ENCODE results near the gene MUC5B.
"Not testable (repeated sequence)": the region's sequence is repeated elsewhere in the genome, so short reads cannot be mapped to it uniquely, and the experiment has no call there.

MUC5B gene

GRCh38 chr11:1208394-1209261 lies 14.2 kb upstream of the MUC5B start:
- TF ChIP-seq Cebpa-rat (IDR thresholded peaks at IDR 0.05): no peak
- H3K27me3 ChIP-seq: no peaks in the 10 kb centered on the region; the same call in 1 of the 2 replicates

GRCh38 chr11:1209371-1210057 lies 13.4 kb upstream of the MUC5B start:
- Histone ChIP-seq H3K27me3 (no peaks in the 10 kb centered on the region; the same call in 1 of the 2 replicates), H3K36me3 (no peaks in the 10 kb centered on the region), H3K9ac (no peak overlapping the region), H3K9me3 (peaks cover 34% of the 10 kb centered on the region), H3K4me1 (peaks cover 13% of the 10 kb centered on the region), H4K20me1 (no peaks in the 10 kb centered on the region; the same call in 1 of the 2 replicates), H3K27ac (no peak overlapping the region), H3K4me3 (no peak overlapping the region), H3K4me2 (no peak overlapping the region)
- no peak for TF ChIP-seq Cebpa-rat (IDR thresholded peaks at IDR 0.05)

More at GRCh38 chr11:1208394-1209261, 14.2 kb upstream of the MUC5B start:
- Histone ChIP-seq H3K4me3 (no peak overlapping the region), H4K20me1 (no peaks in the 10 kb centered on the region; the same call in 1 of the 2 replicates), H3K9ac (no peak overlapping the region), H3K36me3 (no peaks in the 10 kb centered on the region), H3K4me2 (no peak overlapping the region), H3K9me3 (peaks cover 27% of the 10 kb centered on the region), H3K4me1 (peaks cover 13% of the 10 kb centered on the region), H3K27ac (no peak overlapping the region)

- H3K27me3 ChIP-seq: no peaks in the 10 kb centered on the region; the same call in 1 of the 2 replicates
- H4K20me1 ChIP-seq: no peaks in the 10 kb centered on the region
- H3K27ac ChIP-seq: no peak overlapping the region
- TF ChIP-seq Cebpa-rat (IDR thresholded peaks at IDR 0.05): no peak
- no peaks in the 10 kb centered on the region for H3K36me3 ChIP-seq
- H3K4me1 ChIP-seq: peaks cover 12% of the 10 kb centered on the region
- peaks cover 40% of the 10 kb centered on the region for H3K9me3 ChIP-seq
- no peak overlapping the region for H3K9ac ChIP-seq
- no peak overlapping the region for H3K4me3 ChIP-seq
- no peak overlapping the region for H3K4me2 ChIP-seq
These were observed 11.0 kb upstream of the MUC5B start for GRCh38 chr11:1211838-1212237.

- not testable (repeated sequence) for H3K27me3 ChIP-seq, H3K4me1 ChIP-seq, H3K4me2 ChIP-seq, H4K20me1 ChIP-seq, H3K9ac ChIP-seq, H3K36me3 ChIP-seq, H3K4me3 ChIP-seq, H3K27ac ChIP-seq
- peaks cover 36% of the 10 kb centered on the region for H3K9me3 ChIP-seq
These were observed 7.0 kb upstream of the MUC5B start for GRCh38 chr11:1215826-1216225.

GRCh38 chr11:1217151-1217550 lies 5.7 kb upstream of the MUC5B start:
- H3K4me2 ChIP-seq: no peak overlapping the region
- H3K36me3 ChIP-seq: no peaks in the 10 kb centered on the region
- H3K27ac ChIP-seq: no peak overlapping the region
- peaks cover 13% of the 10 kb centered on the region; the same call in 1 of the 2 replicates for H3K27me3 ChIP-seq
- TF ChIP-seq Cebpa-rat (IDR thresholded peaks at IDR 0.05): no peak
- no peak overlapping the region for H3K4me3 ChIP-seq
- no peak overlapping the region for H3K9ac ChIP-seq
- no peaks in the 10 kb centered on the region for H4K20me1 ChIP-seq
- peaks cover 6% of the 10 kb centered on the region; the same call in 1 of the 2 replicates for H3K4me1 ChIP-seq
- H3K9me3 ChIP-seq: peaks cover 24% of the 10 kb centered on the region

GRCh38 chr11:1218256-1218787 lies 4.5 kb upstream of the MUC5B start:
- Histone ChIP-seq H3K27me3 (peaks cover 19% of the 10 kb centered on the region), H3K4me2 (no peak overlapping the region), H3K9ac (no peak overlapping the region), H3K27ac (no peak overlapping the region), H3K36me3 (no peaks in the 10 kb centered on the region), H3K9me3 (peaks cover 14% of the 10 kb centered on the region; the same call in 1 of the 2 replicates), H3K4me1 (peaks cover 6% of the 10 kb centered on the region; the same call in 1 of the 2 replicates), H3K4me3 (no peak overlapping the region), H4K20me1 (no peaks in the 10 kb centered on the region)
- no peak for TF ChIP-seq Cebpa-rat (IDR thresholded peaks at IDR 0.05)

- Histone ChIP-seq H3K4me2 (no peak overlapping the region), H3K9ac (no peak overlapping the region), H3K4me3 (no peak overlapping the region), H4K20me1 (no peaks in the 10 kb centered on the region), H3K27ac (no peak overlapping the region), H3K4me1 (peaks cover 6% of the 10 kb centered on the region; the same call in 1 of the 2 replicates), H3K36me3 (no peaks in the 10 kb centered on the region), H3K9me3 (peaks cover 12% of the 10 kb centered on the region; the same call in 1 of the 2 replicates), H3K27me3 (peaks cover 20% of the 10 kb centered on the region)
- no peak for TF ChIP-seq Cebpa-rat (IDR thresholded peaks at IDR 0.05)
These were observed 3.9 kb upstream of the MUC5B start for GRCh38 chr11:1218788-1219445.

- Histone ChIP-seq H3K4me3 (no peak overlapping the region), H3K27ac (no peak overlapping the region), H3K27me3 (peaks cover 22% of the 10 kb centered on the region), H3K9ac (no peak overlapping the region), H4K20me1 (no peaks in the 10 kb centered on the region), H3K4me2 (no peak overlapping the region), H3K4me1 (peaks cover 6% of the 10 kb centered on the region; the same call in 1 of the 2 replicates), H3K9me3 (peaks cover 7% of the 10 kb centered on the region; the same call in 1 of the 2 replicates), H3K36me3 (no peaks in the 10 kb centered on the region)
- no peak for TF ChIP-seq Cebpa-rat (IDR thresholded peaks at IDR 0.05)
These were observed 3.4 kb upstream of the MUC5B start for GRCh38 chr11:1219446-1219833.
